HG02870 (cell line): Measurements from ENCODE around the gene SAP30L.

Experiments
- ATAC-seq: cut with Tn5 transposase; IDR thresholded peaks from one replicate; pipeline ENCODE4 v1.9.1; 2021; ENCODE audit warnings: mild to moderate bottlenecking, moderate library complexity; ENCODE audit not compliant: unreplicated experiment

Gene SAP30L

DNA sequence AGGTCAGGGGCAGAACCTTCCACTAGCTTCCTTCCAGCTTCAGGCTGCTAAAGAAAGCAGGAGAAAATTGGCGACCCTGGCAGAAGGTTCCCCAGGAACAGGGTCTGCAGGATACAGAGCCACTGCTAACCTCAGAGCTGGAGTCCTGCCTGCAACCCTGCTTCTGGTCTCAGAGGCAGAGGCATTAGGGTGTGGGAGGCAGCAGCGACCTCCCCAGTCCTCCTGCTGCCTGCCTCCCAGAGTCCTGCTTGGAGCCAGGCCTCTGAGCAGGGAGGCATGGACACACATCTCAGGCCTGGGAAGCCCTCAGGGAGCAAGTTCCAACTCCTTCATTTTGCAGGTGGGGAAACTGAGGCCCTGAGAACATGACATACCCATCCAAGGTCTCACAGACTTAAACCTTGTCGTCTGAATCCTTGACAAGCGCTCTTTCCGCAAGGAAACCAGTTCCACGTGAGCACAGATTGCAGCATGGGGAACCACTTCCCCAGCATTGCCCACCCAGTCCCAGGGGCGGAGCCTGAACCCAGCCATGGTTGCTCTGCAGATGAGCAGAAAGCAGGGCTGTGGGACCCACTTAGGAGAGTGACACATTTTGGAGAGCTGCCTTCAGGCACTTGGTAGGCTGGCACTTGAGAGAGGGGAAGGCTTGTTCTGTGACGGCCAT, 60.4 kb downstream of the SAP30L start:
- no peak for ATAC-seq

DNA sequence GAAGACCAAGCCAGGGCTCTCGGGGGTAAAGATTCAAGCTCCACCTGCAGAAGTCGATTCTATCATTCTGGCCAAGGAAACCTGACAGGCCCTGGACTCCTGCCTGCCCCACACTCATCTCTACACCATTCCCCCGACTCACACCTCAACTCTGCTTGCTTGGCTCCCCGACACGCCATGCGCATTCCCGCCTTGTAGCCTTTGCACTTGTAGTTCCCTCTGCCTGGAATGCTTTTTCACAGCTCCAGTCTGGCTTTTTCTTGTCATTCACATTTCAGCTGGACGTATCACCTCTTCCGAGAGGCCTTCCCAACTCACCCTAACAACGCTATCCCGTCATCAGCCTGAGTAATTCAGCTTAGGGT, 60.9 kb downstream of the SAP30L start:
- no peak for ATAC-seq

DNA sequence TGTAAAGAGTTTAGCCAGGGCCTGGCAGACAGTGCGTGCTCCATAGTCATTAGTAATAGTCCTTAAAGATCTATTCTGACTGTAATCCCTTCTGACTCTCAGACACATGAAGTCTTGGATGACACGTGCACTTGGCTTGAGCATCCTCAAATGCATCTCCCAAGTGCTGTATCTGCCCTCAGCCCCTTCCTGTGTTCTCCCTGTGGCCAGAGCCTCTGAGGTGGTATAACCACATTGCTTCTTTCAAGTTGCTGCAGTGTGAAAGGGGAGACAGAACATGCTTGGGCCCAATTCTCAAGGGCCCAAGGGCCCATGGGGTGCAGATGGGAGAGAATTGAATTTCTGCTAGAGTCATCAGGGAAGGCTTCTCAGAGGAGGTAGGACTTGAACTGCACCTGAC, 62.3 kb downstream of the SAP30L start:
- no peak for ATAC-seq

DNA sequence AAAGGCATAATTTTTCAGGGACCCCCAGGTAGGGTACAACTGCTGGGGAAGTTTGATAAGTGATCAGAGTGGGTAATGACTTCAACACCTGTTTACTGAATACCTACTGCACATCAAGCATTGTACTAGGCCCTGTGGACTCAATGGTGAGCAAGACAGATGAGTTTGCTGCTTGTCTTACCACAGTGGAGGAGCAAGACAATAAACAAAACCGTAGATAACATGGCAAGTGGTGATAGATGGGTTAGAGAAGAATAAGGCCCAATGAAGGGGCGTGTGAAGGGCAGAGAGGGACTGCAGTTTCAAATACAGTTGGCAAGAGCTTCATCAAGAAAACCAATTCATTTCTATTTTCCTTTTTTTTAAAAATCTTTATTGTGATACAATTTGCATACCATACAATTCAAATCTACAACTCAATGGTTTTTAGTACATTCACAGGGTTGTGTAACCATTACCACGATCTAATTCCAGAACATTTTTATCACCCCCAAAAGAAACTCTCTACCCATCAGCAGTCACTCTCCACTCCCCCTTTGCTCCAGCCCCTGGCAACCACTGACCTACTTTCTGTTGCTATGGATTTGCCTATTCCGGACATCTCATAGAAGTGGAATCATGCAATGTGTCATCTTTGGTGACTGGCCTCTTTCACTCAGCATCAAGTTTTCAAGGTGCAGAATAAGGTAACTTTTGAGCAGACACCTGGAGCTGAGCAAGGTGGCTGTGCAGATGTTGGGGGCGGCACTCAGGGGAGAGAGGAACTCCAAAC, 64.2 kb downstream of the SAP30L start:
- no peak for ATAC-seq
